GM12878 (cell line): ENCODE measurements around the gene PARG. TPM values are rescaled to one million over a fixed set of nuclear protein-coding genes. Genes with fewer than 3 reads are reported as not detected.
"Not testable (repeated sequence)": the region's sequence is repeated elsewhere in the genome, so short reads cannot be mapped to it uniquely, and the experiment has no call there.

Source experiments
- ATAC-seq: fragments of 200-7000 bp; cut with Tn5 transposase; 3 replicates; pipeline ENCODE4 v1.9.1; 2020; ENCODE audit warnings: mild to moderate bottlenecking, moderate library complexity
- BruUV-seq: library from RNA; stranded (reverse); fragments of 400-500 nt; replicated peaks from 2 replicates; lab custom pipeline; 2021; lab: Mats Ljungman, UMichigan
- CTCF ChIA-PET: fragments of 300-600 bp; sonication (Branson Sonifier 250); formaldehyde crosslinking; extraction: SDS; loops from one replicate; lab custom pipeline; 2021; ENCODE audit warnings: inconsistent platforms; lab: Yijun Ruan, JAX
- POLR2A ChIA-PET: fragments of 350-600 bp; formaldehyde crosslinking; extraction: SDS; loops from one replicate; lab custom pipeline; 2021; ENCODE audit warnings: inconsistent platforms; lab: Charles Lee
- RAD21 ChIA-PET: fragments of 300-600 bp; sonication (Branson Sonifier 250); formaldehyde crosslinking; loops from one replicate; lab custom pipeline; 2023; ENCODE audit warnings: antibody characterized with exemption; ENCODE audit not compliant: unreplicated experiment; lab: Charles Lee
- SMC1A ChIA-PET: fragments of 300-600 bp; sonication (Branson Sonifier 250); formaldehyde crosslinking; loops from one replicate; lab custom pipeline; 2023; ENCODE audit not compliant: unreplicated experiment, uncharacterized antibody; lab: Charles Lee
- DNase-seq: peaks from one replicate; pipeline ENCODE4 v3.0.0-alpha.2; 2011; ENCODE audit warnings: low read depth, low spot score
- FAIRE-seq: peaks from 3 replicates; lab custom pipeline; 2011; peaks lifted over from hg19 to GRCh38; lab: Jason Lieb, UNC
- H2AFZ ChIP-seq: 2 replicates; pipeline ENCODE4 v1.6.0; 2011; ENCODE audit warnings: low read depth, low read length, control low read depth; ENCODE audit not compliant: control insufficient read depth
- H3K27ac ChIP-seq: 2 replicates; pipeline ENCODE4 v1.5.1; 2011; ENCODE audit warnings: control low read depth; ENCODE audit not compliant: control insufficient read depth, insufficient read depth
- H3K27me3 ChIP-seq, 2 experiments: replicated peaks in 1 of 2; 2 replicates each; pipeline versions ENCODE4 v1.6.0 to v1.6.1; 2011; ENCODE audit warnings: low read length in 1 of 2; ENCODE audit not compliant: control insufficient read depth in 2 of 2, insufficient read depth in 2 of 2
- H3K36me3 ChIP-seq, 2 experiments: 2 replicates each; pipeline ENCODE4 v1.5.1; 2011; ENCODE audit warnings: low read length in 1 of 2; ENCODE audit not compliant: control insufficient read depth in 2 of 2, insufficient read depth in 2 of 2
- H3K4me1 ChIP-seq: 2 replicates; pipeline ENCODE4 v1.6.1; 2011; ENCODE audit warnings: mild to moderate bottlenecking, low read length, moderate library complexity, mixed read lengths; ENCODE audit not compliant: control insufficient read depth, insufficient read depth
- H3K4me2 ChIP-seq: 2 replicates; pipeline ENCODE4 v1.6.0; 2011; ENCODE audit warnings: control low read depth; ENCODE audit not compliant: control insufficient read depth, insufficient read depth
- H3K4me3 ChIP-seq: fragments of 200-600 bp; sonication (generic); 2 replicates; pipeline ENCODE4 v1.5.1; 2016
- H3K79me2 ChIP-seq: 2 replicates; pipeline ENCODE4 v1.6.0; 2011; ENCODE audit warnings: low read length; ENCODE audit not compliant: control insufficient read depth, insufficient read depth
- H3K9ac ChIP-seq: 2 replicates; pipeline ENCODE4 v1.8.0; 2011; ENCODE audit warnings: low read length, control low read depth, mixed read lengths; ENCODE audit not compliant: control insufficient read depth, insufficient read depth
- H3K9me3 ChIP-seq: replicated peaks from 3 replicates; pipeline ENCODE4 v1.5.1; 2011; ENCODE audit warnings: mild to moderate bottlenecking, low read length; ENCODE audit not compliant: control insufficient read depth, insufficient read depth
- H4K20me1 ChIP-seq: 2 replicates; pipeline ENCODE4 v1.6.0; 2011; ENCODE audit not compliant: control insufficient read depth, insufficient read depth
- WGBS: methylation state at CpG from one replicate; pipeline ENCODE4 v1.1.6; 2016; ENCODE audit warnings: low lambda C conversion rate; ENCODE audit not compliant: insufficient replicate concordance, insufficient coverage; ENCODE audit errors: missing lambda C conversion rate; 5-methylcytosine and 5-hydroxymethylcytosine counted together
- in situ Hi-C: fragments of 300-500 bp; cut with MboI; formaldehyde crosslinking; loops from 9 replicates; pipeline ENCODE4 v1.14.3; 2018; ENCODE audit warnings: mixed read lengths
- intact Hi-C: fragments of 100-400 bp; cut with micrococcal nuclease; formaldehyde crosslinking; loops from one replicate; pipeline ENCODE4 v1.14.2; 2022; ENCODE audit not compliant: unreplicated experiment
- polyA plus RNA-seq, 11 experiments: library from polyadenylated mRNA; depleted of rRNA in 4 of 11; unstranded in 6 of 11; stranded (reverse) in 5 of 11; fragments of >200 nt; fragmentation: Nextera tagmentation in 4 of 11; fragmentation: Illumina TruSeq in 1 of 11; extraction: Ambion mirVana in 4 of 11; extraction: Trizol in 1 of 11; gene quantifications; 1 replicate in 1 of 11; 2 replicates in 10 of 11; pipeline versions ENCODE4 v1.2.1 to v1.2.3, GENCODE V29; 2011 to 2016; ENCODE audit warnings: inconsistent platforms in 2 of 11, missing spikeins in 2 of 11, low read depth in 1 of 11
- total RNA-seq, 4 experiments: library from RNA; depleted of rRNA in 3 of 4; stranded (reverse); fragments of >200 nt in 3 of 4; fragmentation: Illumina TruSeq in 1 of 4; extraction: Trizol in 1 of 4; gene quantifications; 2 replicates each; pipeline versions ENCODE4 v1.2.1 to v1.2.3, GENCODE V29; 2013 to 2021

The PARG gene
- total and polyA plus RNA-seq, 10 of the 15 experiments (the other 5 are each of a cell fraction or from before 2014, with no cell fraction given): 4.8 to 35.4 (median 21.9) TPM

DNA sequence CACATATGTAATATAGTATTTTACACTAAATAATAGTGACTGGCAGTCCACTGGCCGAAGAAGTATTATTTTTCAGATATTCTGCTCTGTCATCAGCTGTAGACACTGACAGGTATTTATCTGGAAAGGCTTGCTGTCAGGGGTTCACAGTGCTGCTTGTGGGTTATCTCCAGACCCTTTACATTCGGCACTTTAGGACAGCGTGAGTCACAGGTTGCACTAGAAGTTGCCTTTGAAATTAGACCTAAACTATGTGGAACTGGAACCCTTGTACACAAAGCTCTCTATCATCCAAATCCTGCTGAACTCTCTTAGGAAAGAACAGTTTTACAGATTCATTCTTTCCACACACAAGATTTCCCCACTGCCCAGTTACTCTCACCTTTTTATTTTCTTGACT is 30.3 kb upstream of the PARG start:
- H3K9me3 ChIP-seq, H3K27me3 ChIP-seq, H2AFZ ChIP-seq, H3K79me2 ChIP-seq, POLR2A ChIA-PET, FAIRE-seq, H3K4me3 ChIP-seq, BruUV-seq, ATAC-seq, H3K27ac ChIP-seq, H3K36me3 ChIP-seq, H3K9ac ChIP-seq, CTCF ChIA-PET, H3K4me2 ChIP-seq, DNase-seq, H4K20me1 ChIP-seq, RAD21 ChIA-PET, H3K4me1 ChIP-seq, intact Hi-C loops, in situ Hi-C loops, SMC1A ChIA-PET: not testable (repeated sequence)
- WGBS: 94% methylated on average over 3 of the region's 3 CpGs

DNA sequence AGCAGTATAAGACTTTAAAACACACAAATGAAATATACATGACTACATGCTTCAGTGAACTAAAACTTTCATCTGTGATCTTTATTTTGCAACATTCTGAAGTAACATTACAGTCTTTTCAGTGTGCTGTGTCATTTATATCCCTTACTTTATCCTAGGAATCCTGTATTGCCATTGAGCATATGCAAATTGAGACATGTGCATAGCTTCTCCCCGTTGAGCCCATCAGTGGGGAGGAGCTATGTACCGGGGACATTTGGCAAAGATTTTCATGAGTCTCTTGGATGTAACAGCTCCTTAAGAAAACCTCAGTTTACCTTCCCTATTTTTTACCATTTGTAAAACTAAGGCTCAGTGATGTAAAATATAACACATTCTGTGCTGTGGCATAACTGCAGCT is 29.6 kb upstream of the PARG start:
- DNase-seq, intact Hi-C loops, POLR2A ChIA-PET, H3K4me1 ChIP-seq, FAIRE-seq, H3K36me3 ChIP-seq, SMC1A ChIA-PET, in situ Hi-C loops, ATAC-seq, H3K79me2 ChIP-seq, H3K9ac ChIP-seq, CTCF ChIA-PET, H3K4me2 ChIP-seq, H2AFZ ChIP-seq, H3K27ac ChIP-seq, H3K9me3 ChIP-seq, H3K27me3 ChIP-seq, BruUV-seq, H4K20me1 ChIP-seq, H3K4me3 ChIP-seq, RAD21 ChIA-PET: not testable (repeated sequence)
- 76% methylated on average over 2 of the region's 2 CpGs for WGBS

GRCh38 chr10:49970331-49970857 is 28.6 kb upstream of the PARG start:
- DNase-seq, H2AFZ ChIP-seq, SMC1A ChIA-PET, BruUV-seq, H3K4me2 ChIP-seq, H3K27ac ChIP-seq, H3K9me3 ChIP-seq, H3K79me2 ChIP-seq, FAIRE-seq, H4K20me1 ChIP-seq, CTCF ChIA-PET, in situ Hi-C loops, POLR2A ChIA-PET, ATAC-seq, H3K4me1 ChIP-seq, H3K36me3 ChIP-seq, intact Hi-C loops, RAD21 ChIA-PET, H3K9ac ChIP-seq, H3K4me3 ChIP-seq, H3K27me3 ChIP-seq: not testable (repeated sequence)
- 87% methylated on average over 18 of the region's 37 CpGs for WGBS
